HepG2 (cell line): ENCODE measurements around the gene LCN2. TPM values are rescaled to one million over a fixed set of nuclear protein-coding genes. Genes with fewer than 3 reads are reported as not detected.

ENCODE experiments used
- CBX1 ChIP-seq: IDR thresholded peaks from one replicate; pipeline ENCODE4 v1.6.1; 2016; ENCODE audit warnings: antibody characterized with exemption, low read depth
- ELF4 ChIP-seq: sonication (generic); formaldehyde crosslinking; IDR thresholded peaks from 2 replicates; pipeline ENCODE4 v1.5.0; 2020; ENCODE audit warnings: missing genetic modification reagents, mild to moderate bottlenecking, moderate library complexity, borderline replicate concordance
- FOSL2 ChIP-seq: sonication (generic); formaldehyde crosslinking; IDR thresholded peaks from 2 replicates; pipeline ENCODE4 v1.4.0; 2020; ENCODE audit warnings: missing genetic modification reagents
- FOXA3 ChIP-seq: IDR thresholded peaks from 2 replicates; pipeline ENCODE4 v1.6.1; 2016; ENCODE audit warnings: missing genetic modification reagents, missing compliant biosample characterization
- HCFC1 ChIP-seq: fragments of 150-350 bp; IDR thresholded peaks from 2 replicates; pipeline ENCODE4 v1.6.1; 2014; ENCODE audit warnings: low read depth, low read length
- HES4 ChIP-seq: sonication (generic); formaldehyde crosslinking; IDR thresholded peaks from 2 replicates; pipeline ENCODE4 v1.9.0; 2021; ENCODE audit warnings: mild to moderate bottlenecking, missing genetic modification reagents, borderline replicate concordance
- KMT2B ChIP-seq: IDR thresholded peaks from 2 replicates; pipeline ENCODE4 v1.6.1; 2016; ENCODE audit warnings: missing genetic modification reagents, missing compliant biosample characterization
- MXD4 ChIP-seq: IDR thresholded peaks from 2 replicates; pipeline ENCODE4 v1.6.1; 2016; ENCODE audit warnings: mild to moderate bottlenecking, missing biosample characterization, missing genetic modification reagents
- ONECUT2 ChIP-seq: sonication (generic); formaldehyde crosslinking; IDR thresholded peaks from 2 replicates; pipeline ENCODE4 v1.4.0; 2020; ENCODE audit warnings: missing genetic modification reagents
- SP2 ChIP-seq: sonication (generic); formaldehyde crosslinking; IDR thresholded peaks from 2 replicates; pipeline ENCODE4 v1.5.1; 2020; ENCODE audit warnings: mild to moderate bottlenecking, missing genetic modification reagents
- STAG1 ChIP-seq: sonication (generic); formaldehyde crosslinking; IDR thresholded peaks from 2 replicates; pipeline ENCODE4 v1.4.0; 2020; ENCODE audit warnings: missing genetic modification reagents
- SYNCRIP ChIP-seq: fragments of 200-400 bp; formaldehyde crosslinking; IDR thresholded peaks from 2 replicates; pipeline ENCODE4 v1.6.1; 2018; ENCODE audit warnings: mild to moderate bottlenecking, low read depth, low read length; ENCODE audit not compliant: insufficient read depth
- ZNF232 ChIP-seq: sonication (generic); formaldehyde crosslinking; IDR thresholded peaks from 2 replicates; pipeline ENCODE4 v1.4.0; 2020; ENCODE audit warnings: missing genetic modification reagents, borderline replicate concordance
- ZNF546 ChIP-seq: sonication (generic); formaldehyde crosslinking; conservative IDR thresholded peaks from 2 replicates; pipeline ENCODE4 v1.8.1; 2023; ENCODE audit warnings: mild to moderate bottlenecking, missing genetic modification reagents
- ZNF652 ChIP-seq: IDR thresholded peaks from 2 replicates; pipeline ENCODE4 v1.6.1; 2016; ENCODE audit warnings: low read depth, borderline replicate concordance
- ZNF672 ChIP-seq: sonication (generic); formaldehyde crosslinking; IDR thresholded peaks from 2 replicates; pipeline ENCODE4 v1.8.1; 2022; ENCODE audit warnings: missing genetic modification reagents
- ZNF772 ChIP-seq: sonication (generic); formaldehyde crosslinking; IDR thresholded peaks from 2 replicates; pipeline ENCODE4 v1.5.0; 2020; ENCODE audit warnings: mild to moderate bottlenecking, missing genetic modification reagents
- ZNF776 ChIP-seq: sonication (generic); formaldehyde crosslinking; IDR thresholded peaks from 2 replicates; pipeline ENCODE4 v1.4.0; 2020; ENCODE audit warnings: mild to moderate bottlenecking, missing genetic modification reagents
- polyA plus RNA-seq, 8 experiments: library from polyadenylated mRNA; depleted of rRNA in 3 of 8; stranded (reverse) in 7 of 8; unstranded in 1 of 8; fragments of >200 nt; fragmentation: Illumina TruSeq in 4 of 8; extraction: Trizol in 4 of 8; gene quantifications; 2 replicates each; pipeline versions ENCODE4 v1.2.1 to v1.2.3, GENCODE V29; 2011 to 2016; ENCODE audit warnings: low read depth in 4 of 8, missing spikeins in 1 of 8, mixed read lengths in 1 of 8; ENCODE audit not compliant: insufficient read depth in 1 of 8
- total RNA-seq, 5 experiments: library from RNA; depleted of rRNA; stranded (reverse); fragments of >200 nt; fragmentation: Illumina TruSeq; extraction: Trizol; gene quantifications; 2 replicates each; pipeline ENCODE4 v1.2.3, GENCODE V29; 2016; ENCODE audit warnings: low read depth in 1 of 5
- TF ChIP-seq, protein P1 (sequence below): sonication (generic); formaldehyde crosslinking; IDR thresholded peaks from 2 replicates; pipeline ENCODE4 v1.4.0; 2020; ENCODE audit warnings: mild to moderate bottlenecking, missing genetic modification reagents
- TF ChIP-seq, protein P2 (sequence below): sonication (generic); formaldehyde crosslinking; IDR thresholded peaks from 2 replicates; pipeline ENCODE4 v1.8.0; 2022; ENCODE audit warnings: missing genetic modification reagents, mild to moderate bottlenecking, borderline replicate concordance
- TF ChIP-seq, protein P3 (sequence below): IDR thresholded peaks from 2 replicates; pipeline ENCODE4 v1.6.1; 2012; ENCODE audit warnings: inconsistent platforms
- TF ChIP-seq, protein P4 (sequence below), 2 experiments: sonication (generic) in 1 of 2; formaldehyde crosslinking in 1 of 2; IDR thresholded peaks; 2 replicates each; pipeline versions ENCODE4 v1.4.0 to v1.6.1; 2016 to 2020; ENCODE audit warnings: borderline replicate concordance in 1 of 2, low read depth in 1 of 2, mild to moderate bottlenecking in 1 of 2, missing genetic modification reagents in 1 of 2

Gene LCN2
- total and polyA plus RNA-seq, 2 of the 13 experiments (the other 11 are each of a cell fraction or from before 2014, with no cell fraction given), result 0.38 to 1.4 TPM

DNA sequence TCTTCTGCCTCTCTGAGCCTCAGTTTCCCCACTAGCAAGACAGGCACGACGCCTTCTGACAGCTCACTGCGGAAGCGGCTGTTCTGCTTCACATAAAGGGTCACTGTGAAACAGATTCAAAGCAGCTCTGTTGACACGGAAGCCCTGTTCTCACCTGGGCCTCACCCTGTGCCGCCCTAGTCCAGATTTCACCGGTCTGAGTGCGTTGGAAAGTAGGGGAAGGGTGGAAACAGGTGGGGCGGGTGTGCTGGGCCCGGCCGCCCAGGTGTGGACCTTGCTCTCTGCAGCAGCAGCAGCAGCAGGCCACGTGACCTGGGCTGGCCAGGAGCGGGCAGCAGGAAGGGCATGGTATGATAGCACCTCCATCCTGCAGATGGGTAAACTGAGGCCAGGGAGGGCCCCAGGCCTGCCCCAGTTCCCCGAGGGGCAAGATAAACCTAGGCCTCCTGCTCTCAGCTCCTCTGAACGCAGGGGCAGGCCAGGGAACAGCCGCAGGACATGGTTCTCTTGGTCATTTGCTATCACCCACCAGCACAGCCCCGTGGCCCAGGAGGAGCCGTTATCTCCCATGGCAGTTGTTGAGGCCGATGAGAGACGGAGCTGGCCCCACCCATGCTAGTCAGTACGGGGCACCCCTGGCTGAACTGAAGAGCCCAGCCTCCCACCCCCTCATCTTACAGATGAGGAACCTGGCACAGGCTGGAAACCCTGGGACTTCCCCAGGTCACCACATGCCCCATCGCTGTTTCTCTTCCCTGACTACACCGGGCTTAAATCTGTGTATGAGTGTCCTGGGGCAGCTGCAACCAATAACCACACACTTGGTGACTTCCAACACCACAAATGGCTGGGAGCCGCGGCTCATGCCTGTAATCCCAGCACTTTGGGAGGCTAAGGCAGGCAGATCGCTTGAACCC lies 33.8 kb upstream of the LCN2 start (continued):
- TF ChIP-seq ELF4 (CRISPR knock-in tag), result peak; percentile 87; the same call in 1 of the 2 replicates
- no peak for TF ChIP-seq HCFC1
- peak; percentile 62 for TF ChIP-seq FOSL2 (CRISPR knock-in tag)
- TF ChIP-seq ZNF776, result peak; percentile 74; the same call in 1 of the 2 replicates
- peak; percentile 74 for TF ChIP-seq ZNF652
- peak; percentile 95 for TF ChIP-seq FOXA3
- no peak for TF ChIP-seq ZNF672
- peak; percentile 90 for TF ChIP-seq ZNF772 (CRISPR knock-in tag)
- TF ChIP-seq, protein P1, sequence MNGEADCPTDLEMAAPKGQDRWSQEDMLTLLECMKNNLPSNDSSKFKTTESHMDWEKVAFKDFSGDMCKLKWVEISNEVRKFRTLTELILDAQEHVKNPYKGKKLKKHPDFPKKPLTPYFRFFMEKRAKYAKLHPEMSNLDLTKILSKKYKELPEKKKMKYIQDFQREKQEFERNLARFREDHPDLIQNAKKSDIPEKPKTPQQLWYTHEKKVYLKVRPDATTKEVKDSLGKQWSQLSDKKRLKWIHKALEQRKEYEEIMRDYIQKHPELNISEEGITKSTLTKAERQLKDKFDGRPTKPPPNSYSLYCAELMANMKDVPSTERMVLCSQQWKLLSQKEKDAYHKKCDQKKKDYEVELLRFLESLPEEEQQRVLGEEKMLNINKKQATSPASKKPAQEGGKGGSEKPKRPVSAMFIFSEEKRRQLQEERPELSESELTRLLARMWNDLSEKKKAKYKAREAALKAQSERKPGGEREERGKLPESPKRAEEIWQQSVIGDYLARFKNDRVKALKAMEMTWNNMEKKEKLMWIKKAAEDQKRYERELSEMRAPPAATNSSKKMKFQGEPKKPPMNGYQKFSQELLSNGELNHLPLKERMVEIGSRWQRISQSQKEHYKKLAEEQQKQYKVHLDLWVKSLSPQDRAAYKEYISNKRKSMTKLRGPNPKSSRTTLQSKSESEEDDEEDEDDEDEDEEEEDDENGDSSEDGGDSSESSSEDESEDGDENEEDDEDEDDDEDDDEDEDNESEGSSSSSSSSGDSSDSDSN, result peak; percentile 83
- no peak for TF ChIP-seq SP2
- TF ChIP-seq HES4 (CRISPR knock-in tag), result 0 out of 2 replicates have a peak, but pooled peaks have one; percentile 73
- TF ChIP-seq, protein P2, sequence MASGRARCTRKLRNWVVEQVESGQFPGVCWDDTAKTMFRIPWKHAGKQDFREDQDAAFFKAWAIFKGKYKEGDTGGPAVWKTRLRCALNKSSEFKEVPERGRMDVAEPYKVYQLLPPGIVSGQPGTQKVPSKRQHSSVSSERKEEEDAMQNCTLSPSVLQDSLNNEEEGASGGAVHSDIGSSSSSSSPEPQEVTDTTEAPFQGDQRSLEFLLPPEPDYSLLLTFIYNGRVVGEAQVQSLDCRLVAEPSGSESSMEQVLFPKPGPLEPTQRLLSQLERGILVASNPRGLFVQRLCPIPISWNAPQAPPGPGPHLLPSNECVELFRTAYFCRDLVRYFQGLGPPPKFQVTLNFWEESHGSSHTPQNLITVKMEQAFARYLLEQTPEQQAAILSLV (CRISPR knock-in tag), result no peak
- TF ChIP-seq SYNCRIP, result no peak
- TF ChIP-seq CBX1, result peak; percentile 41
- no peak for TF ChIP-seq ONECUT2 (CRISPR knock-in tag)
- TF ChIP-seq, protein P3, sequence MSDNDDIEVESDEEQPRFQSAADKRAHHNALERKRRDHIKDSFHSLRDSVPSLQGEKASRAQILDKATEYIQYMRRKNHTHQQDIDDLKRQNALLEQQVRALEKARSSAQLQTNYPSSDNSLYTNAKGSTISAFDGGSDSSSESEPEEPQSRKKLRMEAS, result peak; percentile 90
- TF ChIP-seq MXD4 (CRISPR knock-in tag), result peak; percentile 80; the same call in 1 of the 2 replicates
- peak; percentile 26; the same call in 1 of the 2 replicates for TF ChIP-seq STAG1 (CRISPR knock-in tag)
- TF ChIP-seq ZNF546 (CRISPR knock-in tag), result peak; percentile 73; the same call in 1 of the 2 replicates
- TF ChIP-seq, protein P4, sequence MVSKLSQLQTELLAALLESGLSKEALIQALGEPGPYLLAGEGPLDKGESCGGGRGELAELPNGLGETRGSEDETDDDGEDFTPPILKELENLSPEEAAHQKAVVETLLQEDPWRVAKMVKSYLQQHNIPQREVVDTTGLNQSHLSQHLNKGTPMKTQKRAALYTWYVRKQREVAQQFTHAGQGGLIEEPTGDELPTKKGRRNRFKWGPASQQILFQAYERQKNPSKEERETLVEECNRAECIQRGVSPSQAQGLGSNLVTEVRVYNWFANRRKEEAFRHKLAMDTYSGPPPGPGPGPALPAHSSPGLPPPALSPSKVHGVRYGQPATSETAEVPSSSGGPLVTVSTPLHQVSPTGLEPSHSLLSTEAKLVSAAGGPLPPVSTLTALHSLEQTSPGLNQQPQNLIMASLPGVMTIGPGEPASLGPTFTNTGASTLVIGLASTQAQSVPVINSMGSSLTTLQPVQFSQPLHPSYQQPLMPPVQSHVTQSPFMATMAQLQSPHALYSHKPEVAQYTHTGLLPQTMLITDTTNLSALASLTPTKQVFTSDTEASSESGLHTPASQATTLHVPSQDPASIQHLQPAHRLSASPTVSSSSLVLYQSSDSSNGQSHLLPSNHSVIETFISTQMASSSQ (IDR thresholded peaks at IDR 0.05; ENCODE audit: low read depth), result no peak
- TF ChIP-seq, protein P4 (CRISPR knock-in tag; IDR thresholded peaks at IDR 0.05; ENCODE audit: borderline replicate concordance), result peak; percentile 90
- peak; percentile 61; the same call in 1 of the 2 replicates for TF ChIP-seq KMT2B (CRISPR knock-in tag)
- TF ChIP-seq ZNF232 (CRISPR knock-in tag), result peak; percentile 87; the same call in 1 of the 2 replicates
